Mesothelial cell of epicardium (in vitro differentiated cells): ENCODE results near the gene LDLRAD4. TPM values are rescaled to one million over a fixed set of nuclear protein-coding genes. Genes with fewer than 3 reads are reported as not detected.

Experiments used
- DNase-seq, 2 experiments: peaks; one replicate each; pipeline ENCODE4 v3.0.0; 2021; ENCODE audit warnings: low spot score in 2 of 2; ENCODE audit not compliant: unreplicated experiment in 2 of 2
- H3K27ac Mint-ChIP-seq: 2 replicates; pipeline ENCODE4 v1.8.0; 2021; ENCODE audit warnings: mixed read lengths
- H3K27me3 Mint-ChIP-seq: 2 replicates; pipeline ENCODE4 v1.8.0; 2021; ENCODE audit warnings: low read depth, mixed read lengths
- H3K36me3 Mint-ChIP-seq: 2 replicates; pipeline ENCODE4 v1.8.0; 2021; ENCODE audit warnings: mixed read lengths
- H3K4me1 Mint-ChIP-seq: 2 replicates; pipeline ENCODE4 v1.8.0; 2021; ENCODE audit warnings: mixed read lengths
- H3K4me3 Mint-ChIP-seq: 2 replicates; pipeline ENCODE4 v1.8.0; 2021; ENCODE audit warnings: mild to moderate bottlenecking, moderate library complexity, mixed read lengths
- H3K9me3 Mint-ChIP-seq: 2 replicates; pipeline ENCODE4 v1.8.0; 2021; ENCODE audit warnings: mixed read lengths
- total RNA-seq: library from RNA; stranded (reverse); gene quantifications from 3 replicates; pipeline ENCODE4 v1.2.1, GENCODE V29; 2021
- TF ChIP-seq, protein P1 (sequence below): fragments of 200-600 bp; sonication (generic); IDR thresholded peaks from one replicate; pipeline ENCODE4 v1.5.0; 2021; ENCODE audit warnings: antibody characterized with exemption; ENCODE audit not compliant: unreplicated experiment

The LDLRAD4 gene
- total RNA-seq, 1 donor from 2014 or later: 29.7 TPM

DNA sequence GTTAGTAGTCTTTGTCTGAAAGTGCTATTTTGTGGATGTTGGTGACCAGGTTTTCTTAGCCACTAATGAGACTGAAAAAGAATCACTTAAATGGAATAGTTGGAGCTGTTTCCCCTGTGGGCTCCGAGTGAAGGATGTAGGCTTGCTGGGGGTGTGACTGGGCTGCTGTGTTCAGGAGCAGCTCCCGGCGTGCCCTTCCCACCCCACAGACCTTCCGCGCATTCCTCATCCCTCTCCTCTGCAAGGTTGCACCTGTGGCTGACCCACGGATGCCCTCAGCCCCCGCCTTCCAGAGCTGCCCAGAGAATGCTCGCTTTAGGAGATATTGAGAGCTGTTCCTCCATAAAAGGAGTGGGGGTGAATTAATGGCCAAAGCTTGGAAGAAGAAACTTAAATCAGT, 174.3 kb downstream of the LDLRAD4 start:
- H3K36me3 Mint-ChIP-seq: no peaks in the 10 kb centered on the region
- no peak overlapping the region for H3K27ac Mint-ChIP-seq
- TF ChIP-seq, protein P1, sequence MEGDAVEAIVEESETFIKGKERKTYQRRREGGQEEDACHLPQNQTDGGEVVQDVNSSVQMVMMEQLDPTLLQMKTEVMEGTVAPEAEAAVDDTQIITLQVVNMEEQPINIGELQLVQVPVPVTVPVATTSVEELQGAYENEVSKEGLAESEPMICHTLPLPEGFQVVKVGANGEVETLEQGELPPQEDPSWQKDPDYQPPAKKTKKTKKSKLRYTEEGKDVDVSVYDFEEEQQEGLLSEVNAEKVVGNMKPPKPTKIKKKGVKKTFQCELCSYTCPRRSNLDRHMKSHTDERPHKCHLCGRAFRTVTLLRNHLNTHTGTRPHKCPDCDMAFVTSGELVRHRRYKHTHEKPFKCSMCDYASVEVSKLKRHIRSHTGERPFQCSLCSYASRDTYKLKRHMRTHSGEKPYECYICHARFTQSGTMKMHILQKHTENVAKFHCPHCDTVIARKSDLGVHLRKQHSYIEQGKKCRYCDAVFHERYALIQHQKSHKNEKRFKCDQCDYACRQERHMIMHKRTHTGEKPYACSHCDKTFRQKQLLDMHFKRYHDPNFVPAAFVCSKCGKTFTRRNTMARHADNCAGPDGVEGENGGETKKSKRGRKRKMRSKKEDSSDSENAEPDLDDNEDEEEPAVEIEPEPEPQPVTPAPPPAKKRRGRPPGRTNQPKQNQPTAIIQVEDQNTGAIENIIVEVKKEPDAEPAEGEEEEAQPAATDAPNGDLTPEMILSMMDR: no peak
- no peak overlapping the region for H3K4me3 Mint-ChIP-seq
- peaks cover 14% of the 10 kb centered on the region for H3K4me1 Mint-ChIP-seq
- no peaks in the 10 kb centered on the region for H3K27me3 Mint-ChIP-seq
- DNase-seq: no peak
- H3K9me3 Mint-ChIP-seq: no peaks in the 10 kb centered on the region

DNA sequence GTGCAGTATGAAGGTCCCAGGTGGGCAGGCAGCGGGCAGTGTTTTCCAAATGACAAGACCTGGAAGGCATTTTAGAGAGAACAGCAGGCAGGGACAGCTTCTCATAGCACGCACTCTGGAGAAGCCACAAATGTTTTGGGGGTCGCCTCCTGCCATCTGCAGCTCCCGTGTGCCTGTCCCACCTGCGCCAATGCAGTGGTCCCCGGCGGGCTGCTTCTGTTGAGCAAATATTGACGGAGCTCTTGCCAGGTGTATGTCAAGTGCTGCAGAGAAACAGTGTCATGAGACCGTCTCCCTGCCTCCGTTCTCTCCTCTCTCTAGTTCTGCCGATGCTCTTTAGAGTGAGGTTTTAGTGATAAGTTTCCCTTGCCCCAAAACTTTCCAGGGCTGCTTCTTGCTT, 174.8 kb downstream of the LDLRAD4 start:
- Mint-ChIP-seq H3K4me3 (no peak overlapping the region), H3K9me3 (no peaks in the 10 kb centered on the region), H3K36me3 (no peaks in the 10 kb centered on the region), H3K27ac (no peak overlapping the region), H3K27me3 (no peaks in the 10 kb centered on the region), H3K4me1 (peaks cover 10% of the 10 kb centered on the region)
- TF ChIP-seq, protein P1: no peak
- no peak for DNase-seq

DNA sequence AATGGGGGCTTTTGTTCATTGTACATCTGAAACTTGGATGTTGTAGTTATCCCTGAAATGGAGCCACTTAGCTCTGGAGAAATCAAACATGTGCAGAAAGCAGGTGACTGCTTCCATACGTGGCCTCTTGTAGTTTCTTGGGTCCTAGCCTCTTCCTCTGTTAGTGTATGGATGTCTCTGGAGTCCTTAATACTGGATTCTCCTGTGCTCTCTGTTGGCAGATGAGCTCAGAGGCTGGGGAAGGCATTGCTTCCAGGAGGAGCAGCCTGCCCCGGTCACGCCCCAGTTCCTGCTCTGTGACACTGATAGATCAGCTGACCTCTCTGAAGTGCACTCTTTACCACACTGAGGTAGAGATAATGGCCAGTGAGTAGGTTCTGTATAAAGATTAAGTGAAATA, 176.2 kb downstream of the LDLRAD4 start:
- Mint-ChIP-seq H3K36me3 (no peaks in the 10 kb centered on the region), H3K4me3 (no peak overlapping the region), H3K9me3 (no peaks in the 10 kb centered on the region), H3K27me3 (no peaks in the 10 kb centered on the region), H3K4me1 (peaks cover 7% of the 10 kb centered on the region), H3K27ac (no peak overlapping the region)
- TF ChIP-seq, protein P1: no peak
- DNase-seq: no peak

DNA sequence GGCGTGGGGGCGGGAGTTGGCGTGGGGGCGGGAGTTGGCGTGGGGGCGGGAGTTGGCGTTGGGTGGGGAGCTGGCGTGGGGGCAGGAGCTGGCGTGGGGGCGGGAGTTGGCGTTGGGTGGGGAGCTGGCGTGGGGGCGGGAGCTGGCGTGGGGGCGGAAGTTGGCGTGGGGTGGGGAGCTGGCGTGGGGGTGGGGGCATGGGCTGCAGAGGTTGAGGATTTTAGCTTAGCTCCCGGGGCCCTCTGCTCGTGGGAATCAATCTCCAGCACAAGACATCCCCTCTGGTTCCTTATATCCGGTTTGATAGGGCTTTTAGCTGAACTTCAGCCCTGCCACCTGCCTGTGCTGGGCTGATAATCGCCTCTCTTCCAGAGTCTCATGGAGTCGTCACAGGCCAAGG, 177.0 kb downstream of the LDLRAD4 start:
- Mint-ChIP-seq H3K4me3 (no peak overlapping the region), H3K4me1 (peaks cover 7% of the 10 kb centered on the region)
- TF ChIP-seq, protein P1: no peak

DNA sequence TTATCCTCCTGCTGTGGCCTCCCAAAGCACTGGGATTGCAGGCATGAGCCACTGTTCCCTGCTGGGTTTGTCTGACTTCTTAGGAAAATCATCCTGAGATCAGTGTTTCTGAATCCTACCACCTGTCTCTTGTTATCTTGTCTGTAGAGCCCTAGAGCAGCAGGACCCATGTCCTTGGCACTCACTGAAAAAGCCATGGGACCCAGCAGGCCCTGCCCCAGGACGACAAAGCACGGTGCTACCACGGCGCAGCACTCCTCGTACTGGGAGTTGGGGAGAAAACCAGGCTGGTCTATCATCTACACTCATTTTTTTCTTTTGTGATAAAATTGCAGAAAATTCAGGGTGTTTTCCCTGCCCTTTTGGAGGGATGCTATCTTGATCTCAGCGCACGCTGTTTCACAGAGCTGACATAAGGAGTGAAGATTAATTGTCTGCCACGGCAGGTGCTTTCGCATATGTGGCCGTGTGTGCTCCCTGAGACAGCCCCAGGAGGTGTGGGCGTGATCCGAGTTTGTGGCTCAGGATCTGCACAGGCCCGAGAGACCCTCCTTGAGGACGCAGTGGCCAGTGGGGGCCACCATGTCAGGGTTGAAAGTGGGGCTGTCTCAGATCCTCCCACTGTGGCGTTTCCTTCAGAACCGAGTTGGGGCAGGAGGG, 179.1 kb downstream of the LDLRAD4 start:
- no peaks in the 10 kb centered on the region for H3K9me3 Mint-ChIP-seq
- H3K4me3 Mint-ChIP-seq: no peak overlapping the region
- no peaks in the 10 kb centered on the region for H3K27me3 Mint-ChIP-seq
- no peak for DNase-seq
- H3K36me3 Mint-ChIP-seq: no peaks in the 10 kb centered on the region
- TF ChIP-seq, protein P1: no peak
- H3K27ac Mint-ChIP-seq: no peak overlapping the region
- H3K4me1 Mint-ChIP-seq: peaks cover 7% of the 10 kb centered on the region

More for the DNA sequence above, 177.0 kb downstream of the LDLRAD4 start:
- no peaks in the 10 kb centered on the region for H3K9me3 Mint-ChIP-seq
- no peaks in the 10 kb centered on the region for H3K36me3 Mint-ChIP-seq
- DNase-seq: no peak
- H3K27ac Mint-ChIP-seq: no peak overlapping the region
- no peaks in the 10 kb centered on the region for H3K27me3 Mint-ChIP-seq
